ENCODE results near the gene IFNGR2. TPM values are rescaled to one million over a fixed set of nuclear protein-coding genes. Genes with fewer than 3 reads are reported as not detected.

Gene IFNGR2
- polyA plus RNA-seq, 1 of the 3 experiments (the other 2 are of a cell fraction): 92.4 TPM

DNA sequence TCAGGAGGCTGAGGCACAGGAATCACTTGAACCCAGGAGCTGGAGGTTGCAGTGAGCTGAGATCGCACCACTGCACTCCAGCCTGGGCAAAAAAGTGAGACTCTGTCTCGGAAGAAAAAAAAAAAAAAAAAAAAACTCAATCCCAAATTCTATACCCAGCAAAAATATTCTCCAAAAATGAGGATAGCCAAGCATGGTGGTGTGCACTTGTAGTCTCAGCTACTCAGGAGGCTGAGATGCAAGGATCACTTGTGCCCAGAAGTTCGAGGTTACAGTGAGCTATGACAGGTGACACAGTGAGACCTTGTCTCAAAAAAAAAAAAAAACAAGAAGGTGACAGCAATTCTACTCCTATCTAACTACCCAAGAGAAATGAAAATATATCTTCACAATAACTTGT, 70.1 kb downstream of the IFNGR2 start:
- POLR2A ChIA-PET: no interaction called here

DNA sequence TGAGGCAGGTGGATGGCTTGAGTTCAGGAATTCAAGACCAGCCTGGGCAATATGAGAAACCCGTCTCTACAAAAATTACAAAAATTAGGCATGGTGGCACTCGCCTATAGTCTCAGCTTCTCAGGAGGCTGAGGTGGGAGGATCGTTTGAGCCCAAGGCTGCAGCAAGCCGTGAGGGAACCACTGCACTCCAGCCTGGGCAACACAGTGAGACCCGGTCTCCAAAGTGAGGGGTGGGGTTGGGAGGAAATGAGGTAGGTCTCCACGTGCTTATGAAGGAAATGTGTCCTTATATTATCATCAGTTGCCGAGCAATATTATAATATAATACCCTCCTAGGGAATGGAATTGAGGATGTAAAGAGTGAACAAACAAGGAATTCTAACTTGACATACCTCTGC, 73.9 kb downstream of the IFNGR2 start:
- Histone ChIP-seq H3K9me3 (no peaks in the 10 kb centered on the region), H3K9ac (no peak overlapping the region), H3K36me3 (replicated peaks in 1 of 2; ENCODE audit: control insufficient read depth in 1 of 2, insufficient read depth in 2 of 2, low read length in 1 of 2) (no peaks in the 10 kb centered on the region), H3K27ac (ENCODE audit: low read depth in 2 of 2, low read length in 1 of 2) (no peak overlapping the region), H2AFZ (ENCODE audit: low read depth) (no peak overlapping the region), H3K4me3 (ENCODE audit: low read depth in 2 of 2, low read length in 1 of 2) (no peak overlapping the region), H3F3A (replicated peaks; ENCODE audit: insufficient read depth) (peaks cover 16% of the 10 kb centered on the region), H4K20me1 (ENCODE audit: insufficient read depth) (no peaks in the 10 kb centered on the region; the same call in 1 of the 2 replicates), H3K27me3 (ENCODE audit: insufficient read depth) (no peaks in the 10 kb centered on the region), H3K4me1 (ENCODE audit: control insufficient read depth in 1 of 2, insufficient read depth in 2 of 2, low read depth in 1 of 2, low read length in 1 of 2) (peaks cover 0 to 4% of the 10 kb centered on the region in 2 experiments; a peak in 1 of 4 replicates), H3K4me2 (no peak overlapping the region), H3K9me2 (no peaks in the 10 kb centered on the region), H3K79me2 (ENCODE audit: insufficient read depth) (peaks cover 62% of the 10 kb centered on the region)
- no peak for TF ChIP-seq ELF1 (IDR thresholded peaks at IDR 0.05)
- TF ChIP-seq POLR2AphosphoS5 (IDR thresholded peaks at IDR 0.05; ENCODE audit: low read depth, low read length): no peak
- TF ChIP-seq, protein P1, sequence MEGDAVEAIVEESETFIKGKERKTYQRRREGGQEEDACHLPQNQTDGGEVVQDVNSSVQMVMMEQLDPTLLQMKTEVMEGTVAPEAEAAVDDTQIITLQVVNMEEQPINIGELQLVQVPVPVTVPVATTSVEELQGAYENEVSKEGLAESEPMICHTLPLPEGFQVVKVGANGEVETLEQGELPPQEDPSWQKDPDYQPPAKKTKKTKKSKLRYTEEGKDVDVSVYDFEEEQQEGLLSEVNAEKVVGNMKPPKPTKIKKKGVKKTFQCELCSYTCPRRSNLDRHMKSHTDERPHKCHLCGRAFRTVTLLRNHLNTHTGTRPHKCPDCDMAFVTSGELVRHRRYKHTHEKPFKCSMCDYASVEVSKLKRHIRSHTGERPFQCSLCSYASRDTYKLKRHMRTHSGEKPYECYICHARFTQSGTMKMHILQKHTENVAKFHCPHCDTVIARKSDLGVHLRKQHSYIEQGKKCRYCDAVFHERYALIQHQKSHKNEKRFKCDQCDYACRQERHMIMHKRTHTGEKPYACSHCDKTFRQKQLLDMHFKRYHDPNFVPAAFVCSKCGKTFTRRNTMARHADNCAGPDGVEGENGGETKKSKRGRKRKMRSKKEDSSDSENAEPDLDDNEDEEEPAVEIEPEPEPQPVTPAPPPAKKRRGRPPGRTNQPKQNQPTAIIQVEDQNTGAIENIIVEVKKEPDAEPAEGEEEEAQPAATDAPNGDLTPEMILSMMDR (IDR thresholded peaks at IDR 0.05): no peak
- no peak for TF ChIP-seq SIN3A (IDR thresholded peaks at IDR 0.05; ENCODE audit: borderline replicate concordance, low read depth, low read length)
- no peak for TF ChIP-seq SMC3 (IDR thresholded peaks at IDR 0.05; ENCODE audit: low read depth, low read length)
- TF ChIP-seq FOXM1 (IDR thresholded peaks at IDR 0.05; ENCODE audit: low read depth): no peak
- no peak for TF ChIP-seq RCOR1 (IDR thresholded peaks at IDR 0.05; ENCODE audit: low read length)
- TF ChIP-seq, protein P2, sequence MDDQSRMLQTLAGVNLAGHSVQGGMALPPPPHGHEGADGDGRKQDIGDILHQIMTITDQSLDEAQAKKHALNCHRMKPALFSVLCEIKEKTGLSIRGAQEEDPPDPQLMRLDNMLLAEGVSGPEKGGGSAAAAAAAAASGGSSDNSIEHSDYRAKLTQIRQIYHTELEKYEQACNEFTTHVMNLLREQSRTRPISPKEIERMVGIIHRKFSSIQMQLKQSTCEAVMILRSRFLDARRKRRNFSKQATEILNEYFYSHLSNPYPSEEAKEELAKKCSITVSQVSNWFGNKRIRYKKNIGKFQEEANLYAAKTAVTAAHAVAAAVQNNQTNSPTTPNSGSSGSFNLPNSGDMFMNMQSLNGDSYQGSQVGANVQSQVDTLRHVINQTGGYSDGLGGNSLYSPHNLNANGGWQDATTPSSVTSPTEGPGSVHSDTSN (IDR thresholded peaks at IDR 0.05): no peak
- TF ChIP-seq GATA2 (CRISPR knock-in tag; IDR thresholded peaks at IDR 0.05): no peak
- TF ChIP-seq RFX5 (IDR thresholded peaks at IDR 0.05; ENCODE audit: low read length): no peak
- TF ChIP-seq RXRA (IDR thresholded peaks at IDR 0.05; ENCODE audit: borderline replicate concordance, low read depth): no peak
- ChIA-PET POLR2A (no interaction called here), CTCF (no interaction called here)
- DNase-seq: no peak
- 89% methylated on average over 7 of the region's 7 CpGs for WGBS (ENCODE audit: low lambda C conversion rate)

More for the DNA sequence above, 70.1 kb downstream of the IFNGR2 start:
- H3K36me3 ChIP-seq (replicated peaks in 1 of 2; ENCODE audit: control insufficient read depth in 1 of 2, insufficient read depth in 2 of 2, low read length in 1 of 2): no peaks in the 10 kb centered on the region
- no peaks in the 10 kb centered on the region for H3K27me3 ChIP-seq (ENCODE audit: insufficient read depth)
- no peak for DNase-seq
- no peaks in the 10 kb centered on the region for H3K9me3 ChIP-seq
- H3K9me2 ChIP-seq: no peaks in the 10 kb centered on the region
- H3K27ac ChIP-seq (ENCODE audit: low read depth in 2 of 2, low read length in 1 of 2): no peak overlapping the region
- H3F3A ChIP-seq (replicated peaks; ENCODE audit: insufficient read depth): peaks cover 7% of the 10 kb centered on the region
- H3K4me2 ChIP-seq: no peak overlapping the region
- TF ChIP-seq RXRA (IDR thresholded peaks at IDR 0.05; ENCODE audit: borderline replicate concordance, low read depth) (no peak), JUND (IDR thresholded peaks at IDR 0.05) (no peak), FOSL2 (IDR thresholded peaks at IDR 0.05; ENCODE audit: borderline replicate concordance, low read depth) (no peak), GABPA (IDR thresholded peaks at IDR 0.05; ENCODE audit: low read depth) (no peak), RCOR1 (IDR thresholded peaks at IDR 0.05; ENCODE audit: low read length) (no peak), TCF12 (IDR thresholded peaks at IDR 0.05) (no peak), NRF1 (IDR thresholded peaks at IDR 0.05; ENCODE audit: low read depth, low read length) (no peak), EZH2phosphoT487 (IDR thresholded peaks at IDR 0.05; ENCODE audit: borderline replicate concordance, low read depth) (no peak), MXI1 (IDR thresholded peaks at IDR 0.05; ENCODE audit: low read depth, low read length) (no peak), NFIC (IDR thresholded peaks at IDR 0.05; ENCODE audit: borderline replicate concordance) (no peak), ELF1 (IDR thresholded peaks at IDR 0.05) (no peak), POLR2AphosphoS5 (IDR thresholded peaks at IDR 0.05; ENCODE audit: low read depth, low read length) (no peak), TEAD4 (IDR thresholded peaks at IDR 0.05; ENCODE audit: borderline replicate concordance, insufficient read depth) (no peak), CHD2 (IDR thresholded peaks at IDR 0.05; ENCODE audit: low read length, partially characterized antibody) (no peak), SIN3A (IDR thresholded peaks at IDR 0.05; ENCODE audit: borderline replicate concordance, low read depth, low read length) (no peak), YY1 (IDR thresholded peaks at IDR 0.05; ENCODE audit: low read depth) (no peak)
- TF ChIP-seq, protein P3, sequence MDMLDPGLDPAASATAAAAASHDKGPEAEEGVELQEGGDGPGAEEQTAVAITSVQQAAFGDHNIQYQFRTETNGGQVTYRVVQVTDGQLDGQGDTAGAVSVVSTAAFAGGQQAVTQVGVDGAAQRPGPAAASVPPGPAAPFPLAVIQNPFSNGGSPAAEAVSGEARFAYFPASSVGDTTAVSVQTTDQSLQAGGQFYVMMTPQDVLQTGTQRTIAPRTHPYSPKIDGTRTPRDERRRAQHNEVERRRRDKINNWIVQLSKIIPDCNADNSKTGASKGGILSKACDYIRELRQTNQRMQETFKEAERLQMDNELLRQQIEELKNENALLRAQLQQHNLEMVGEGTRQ (IDR thresholded peaks at IDR 0.05; ENCODE audit: borderline replicate concordance, low read depth, low read length): no peak
- TF ChIP-seq, protein P4, sequence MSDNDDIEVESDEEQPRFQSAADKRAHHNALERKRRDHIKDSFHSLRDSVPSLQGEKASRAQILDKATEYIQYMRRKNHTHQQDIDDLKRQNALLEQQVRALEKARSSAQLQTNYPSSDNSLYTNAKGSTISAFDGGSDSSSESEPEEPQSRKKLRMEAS (IDR thresholded peaks at IDR 0.05; ENCODE audit: low read depth): no peak
- TF ChIP-seq, protein P5, sequence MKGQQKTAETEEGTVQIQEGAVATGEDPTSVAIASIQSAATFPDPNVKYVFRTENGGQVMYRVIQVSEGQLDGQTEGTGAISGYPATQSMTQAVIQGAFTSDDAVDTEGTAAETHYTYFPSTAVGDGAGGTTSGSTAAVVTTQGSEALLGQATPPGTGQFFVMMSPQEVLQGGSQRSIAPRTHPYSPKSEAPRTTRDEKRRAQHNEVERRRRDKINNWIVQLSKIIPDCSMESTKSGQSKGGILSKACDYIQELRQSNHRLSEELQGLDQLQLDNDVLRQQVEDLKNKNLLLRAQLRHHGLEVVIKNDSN (IDR thresholded peaks at IDR 0.05; ENCODE audit: borderline replicate concordance, low read depth): no peak
- peaks cover 84% of the 10 kb centered on the region for H3K79me2 ChIP-seq (ENCODE audit: insufficient read depth)
- H4K20me1 ChIP-seq (ENCODE audit: insufficient read depth): peaks cover 3% of the 10 kb centered on the region; the same call in 1 of the 2 replicates
- no peak overlapping the region for H2AFZ ChIP-seq (ENCODE audit: low read depth)
- no peak overlapping the region for H3K9ac ChIP-seq
- 88% methylated on average over 3 of the region's 3 CpGs for WGBS (ENCODE audit: low lambda C conversion rate)
- CTCF ChIA-PET: no interaction called here
- peaks cover 0 to 3% of the 10 kb centered on the region in 2 experiments; a peak in 1 of 4 replicates for H3K4me1 ChIP-seq (ENCODE audit: control insufficient read depth in 1 of 2, insufficient read depth in 2 of 2, low read depth in 1 of 2, low read length in 1 of 2)
- H3K4me3 ChIP-seq (ENCODE audit: low read depth in 2 of 2, low read length in 1 of 2): no peak overlapping the region
